Measurements from ENCODE around the gene INMT. TPM values are rescaled to one million over a fixed set of nuclear protein-coding genes. Genes with fewer than 3 reads are reported as not detected.

INMT gene
- total RNA-seq, 1 donor from 2014 or later = 0.09 TPM

DNA sequence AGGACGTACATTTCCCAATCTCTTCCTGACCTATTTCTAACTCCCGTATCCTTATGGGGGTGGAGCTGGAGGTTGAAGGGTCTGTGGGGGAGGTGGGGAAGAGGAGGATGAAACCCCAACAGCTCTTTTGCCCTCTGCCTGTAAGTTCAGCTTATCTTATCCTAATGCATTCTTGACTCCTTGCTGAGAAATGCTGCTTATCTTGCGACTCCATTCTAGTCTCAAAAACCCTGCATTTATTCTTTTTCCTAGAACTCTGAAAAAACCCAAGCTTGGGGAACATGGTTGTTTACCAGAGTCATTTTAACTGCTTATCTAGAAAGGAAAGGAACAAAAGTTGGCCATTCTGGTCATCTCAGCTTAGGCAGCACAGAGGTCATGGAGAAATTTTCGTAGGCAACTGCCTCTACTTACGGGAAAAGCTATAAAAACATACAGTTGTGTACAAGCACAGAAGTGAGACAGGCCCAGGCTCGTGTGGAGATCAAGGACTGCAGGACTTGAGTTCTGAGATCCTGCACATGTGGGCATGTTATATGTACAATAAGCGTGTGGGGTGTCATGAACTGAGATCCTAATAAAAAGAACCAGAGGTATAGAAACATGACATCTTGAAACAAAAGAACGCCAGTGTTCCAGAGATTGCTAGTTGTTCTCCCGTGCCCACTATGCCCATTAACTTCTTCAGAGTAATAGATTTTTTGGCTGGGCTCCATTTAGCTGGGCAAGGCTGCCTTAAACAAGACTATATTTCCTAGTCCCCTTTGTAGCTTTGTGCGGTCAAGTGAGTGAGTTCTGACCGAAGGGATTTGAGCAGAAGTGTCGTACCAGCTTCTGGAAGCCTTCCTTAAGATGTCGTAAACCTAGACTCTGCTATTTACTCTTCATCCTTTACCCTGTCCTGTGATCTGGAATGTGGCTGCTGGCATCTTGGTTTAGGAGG, 9.6 kb downstream of the INMT start:
- DNase-seq (ENCODE audit: low read depth) (peak; percentile 16), FAIRE-seq (no peak)
- Histone ChIP-seq H3K9ac (ENCODE audit: low read length) (no peak overlapping the region), H3K27ac (ENCODE audit: low read depth, low read length) (no peak overlapping the region), H3K79me2 (ENCODE audit: insufficient read depth, low read length) (no peaks in the 10 kb centered on the region), H3K9me3 (ENCODE audit: insufficient read depth, low read depth, low read length) (no peaks in the 10 kb centered on the region), H2AFZ (ENCODE audit: low read depth, low read length) (no peak overlapping the region), H3K4me1 (ENCODE audit: insufficient read depth, low read length) (no peaks in the 10 kb centered on the region), H3K36me3 (ENCODE audit: insufficient read depth, low read length) (no peaks in the 10 kb centered on the region), H3K4me3 (ENCODE audit: insufficient read depth, low read depth, low read length) (no peak overlapping the region), H3K27me3 (ENCODE audit: insufficient read depth, low read length) (peaks cover 6% of the 10 kb centered on the region), H4K20me1 (ENCODE audit: insufficient read depth, low read length) (no peaks in the 10 kb centered on the region), H3K4me2 (ENCODE audit: low read length) (no peak overlapping the region)
- TF ChIP-seq, protein P1, sequence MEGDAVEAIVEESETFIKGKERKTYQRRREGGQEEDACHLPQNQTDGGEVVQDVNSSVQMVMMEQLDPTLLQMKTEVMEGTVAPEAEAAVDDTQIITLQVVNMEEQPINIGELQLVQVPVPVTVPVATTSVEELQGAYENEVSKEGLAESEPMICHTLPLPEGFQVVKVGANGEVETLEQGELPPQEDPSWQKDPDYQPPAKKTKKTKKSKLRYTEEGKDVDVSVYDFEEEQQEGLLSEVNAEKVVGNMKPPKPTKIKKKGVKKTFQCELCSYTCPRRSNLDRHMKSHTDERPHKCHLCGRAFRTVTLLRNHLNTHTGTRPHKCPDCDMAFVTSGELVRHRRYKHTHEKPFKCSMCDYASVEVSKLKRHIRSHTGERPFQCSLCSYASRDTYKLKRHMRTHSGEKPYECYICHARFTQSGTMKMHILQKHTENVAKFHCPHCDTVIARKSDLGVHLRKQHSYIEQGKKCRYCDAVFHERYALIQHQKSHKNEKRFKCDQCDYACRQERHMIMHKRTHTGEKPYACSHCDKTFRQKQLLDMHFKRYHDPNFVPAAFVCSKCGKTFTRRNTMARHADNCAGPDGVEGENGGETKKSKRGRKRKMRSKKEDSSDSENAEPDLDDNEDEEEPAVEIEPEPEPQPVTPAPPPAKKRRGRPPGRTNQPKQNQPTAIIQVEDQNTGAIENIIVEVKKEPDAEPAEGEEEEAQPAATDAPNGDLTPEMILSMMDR (IDR thresholded peaks at IDR 0.05; ENCODE audit: insufficient read depth, low read depth, low read length) = no peak
- TF ChIP-seq EZH2 (IDR thresholded peaks at IDR 0.05; ENCODE audit: insufficient read depth, low read length) = no peak
- H3K27me3 Mint-ChIP-seq (ENCODE audit: low read depth, unreplicated experiment) = peaks cover 27% of the 10 kb centered on the region
- H3K27ac Mint-ChIP-seq (ENCODE audit: unreplicated experiment) = no peak overlapping the region
- no peaks in the 10 kb centered on the region for H3K36me3 Mint-ChIP-seq (ENCODE audit: low read depth, unreplicated experiment)
- H3K4me3 Mint-ChIP-seq (ENCODE audit: unreplicated experiment) = no peak overlapping the region
- peaks cover 10% of the 10 kb centered on the region for H3K9me3 Mint-ChIP-seq (ENCODE audit: unreplicated experiment)
- peaks cover 4% of the 10 kb centered on the region for H3K4me1 Mint-ChIP-seq (ENCODE audit: low read depth, unreplicated experiment)

DNA sequence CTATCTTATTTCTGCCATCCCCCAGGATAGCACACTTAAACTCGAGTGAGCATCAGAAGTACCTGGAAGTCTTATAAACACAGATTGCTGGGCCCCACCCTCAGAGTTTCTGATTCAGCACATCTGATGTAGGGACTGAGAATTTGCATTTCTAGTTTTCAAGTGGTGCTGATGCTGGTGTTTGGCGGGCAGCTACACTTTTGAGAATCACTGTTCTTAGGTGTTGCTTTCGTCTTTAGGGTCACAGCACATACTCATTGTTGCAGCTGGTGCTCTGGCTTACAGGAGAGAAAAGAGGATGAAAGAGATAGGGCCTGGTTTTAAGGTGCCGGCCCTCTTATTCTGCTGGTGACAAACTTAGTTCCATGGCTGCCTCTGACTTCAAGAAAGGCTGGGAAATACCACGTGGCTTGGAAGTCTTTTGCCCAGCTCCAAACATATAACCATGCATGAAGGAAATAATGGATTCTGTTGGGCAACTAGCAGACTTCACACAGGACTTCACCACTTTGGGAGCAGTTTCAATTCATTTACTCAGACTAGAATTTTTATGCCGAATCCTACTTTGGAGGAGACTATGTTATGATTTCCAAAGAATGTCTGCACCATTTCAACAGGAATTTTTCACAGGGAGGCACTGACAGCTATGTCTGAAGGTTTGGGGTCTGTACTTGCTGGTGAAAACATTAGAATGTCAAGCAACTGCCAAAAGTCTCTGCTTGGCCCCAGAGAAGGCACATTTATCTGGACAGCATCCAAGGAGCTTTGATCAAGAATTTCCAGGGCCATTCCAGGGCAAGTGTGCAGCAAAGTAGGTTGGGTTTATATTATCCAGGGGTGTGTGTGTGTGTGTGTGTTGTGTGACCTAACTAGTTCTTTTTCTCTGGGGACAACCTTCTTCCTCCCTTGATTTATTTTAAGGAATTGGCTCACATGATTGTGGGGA, 12.4 kb downstream of the INMT start:
- no peak overlapping the region for H3K4me3 ChIP-seq (ENCODE audit: insufficient read depth, low read depth, low read length)
- no peak overlapping the region for H3K9ac ChIP-seq (ENCODE audit: low read length)
- Mint-ChIP-seq H3K9me3 (ENCODE audit: unreplicated experiment) (peaks cover 8% of the 10 kb centered on the region), H3K36me3 (ENCODE audit: low read depth, unreplicated experiment) (no peaks in the 10 kb centered on the region), H3K4me1 (ENCODE audit: low read depth, unreplicated experiment) (peaks cover 4% of the 10 kb centered on the region), H3K27ac (ENCODE audit: unreplicated experiment) (no peak overlapping the region), H3K27me3 (ENCODE audit: low read depth, unreplicated experiment) (peaks cover 24% of the 10 kb centered on the region), H3K4me3 (ENCODE audit: unreplicated experiment) (no peak overlapping the region)
- peak; percentile 60 for DNase-seq (ENCODE audit: low read depth)
- H3K36me3 ChIP-seq (ENCODE audit: insufficient read depth, low read length) = no peaks in the 10 kb centered on the region
- no peak overlapping the region for H2AFZ ChIP-seq (ENCODE audit: low read depth, low read length)
- H3K4me1 ChIP-seq (ENCODE audit: insufficient read depth, low read length) = no peaks in the 10 kb centered on the region
- FAIRE-seq = no peak
- no peak overlapping the region for H3K27ac ChIP-seq (ENCODE audit: low read depth, low read length)
- H3K27me3 ChIP-seq (ENCODE audit: insufficient read depth, low read length) = peaks cover 6% of the 10 kb centered on the region
- no peaks in the 10 kb centered on the region for H4K20me1 ChIP-seq (ENCODE audit: insufficient read depth, low read length)
- H3K9me3 ChIP-seq (ENCODE audit: insufficient read depth, low read depth, low read length) = no peaks in the 10 kb centered on the region
- no peak overlapping the region for H3K4me2 ChIP-seq (ENCODE audit: low read length)
- no peaks in the 10 kb centered on the region for H3K79me2 ChIP-seq (ENCODE audit: insufficient read depth, low read length)
- TF ChIP-seq, protein P1 (IDR thresholded peaks at IDR 0.05; ENCODE audit: insufficient read depth, low read depth, low read length) = no peak
- no peak for TF ChIP-seq EZH2 (IDR thresholded peaks at IDR 0.05; ENCODE audit: insufficient read depth, low read length)

Data from astrocyte (in vitro differentiated cells and primary cell).